ENCODE measurements around the gene KAT2A.

Gene KAT2A

GRCh38 chr17:42120161-42120769, 902 bp downstream of the KAT2A start:
- Histone ChIP-seq H3K36me3 (peaks cover 21% of the 10 kb centered on the region), H3K27ac (no peak overlapping the region), H3K9me3 (no peaks in the 10 kb centered on the region), H3K4me3 (ENCODE audit: low read depth in 1 of 2, low read length in 1 of 2) (no peak overlapping the region), H3K4me1 (ENCODE audit: control insufficient read depth in 1 of 2, insufficient read depth in 1 of 2, low read depth in 1 of 2, low read length in 1 of 2) (peaks cover 6 to 13% of the 10 kb centered on the region in 2 experiments), H3K27me3 (no peaks in the 10 kb centered on the region)
- no peak for TF ChIP-seq CTCF (IDR thresholded peaks at IDR 0.05)

GRCh38 chr17:42119301-42119700, 1.9 kb downstream of the KAT2A start:
- Histone ChIP-seq H3K36me3 (peaks cover 11% of the 10 kb centered on the region), H3K4me3 (ENCODE audit: low read depth in 1 of 2, low read length in 1 of 2) (no peak overlapping the region), H3K9me3 (no peaks in the 10 kb centered on the region), H3K27ac (no peak overlapping the region), H3K27me3 (no peaks in the 10 kb centered on the region), H3K4me1 (ENCODE audit: control insufficient read depth in 1 of 2, insufficient read depth in 1 of 2, low read depth in 1 of 2, low read length in 1 of 2) (peaks cover 6 to 13% of the 10 kb centered on the region in 2 experiments)
- TF ChIP-seq CTCF (IDR thresholded peaks at IDR 0.05): no peak

- H3K27ac ChIP-seq: no peak overlapping the region
- peaks cover 10% of the 10 kb centered on the region for H3K36me3 ChIP-seq
- no peaks in the 10 kb centered on the region for H3K27me3 ChIP-seq
- TF ChIP-seq CTCF (IDR thresholded peaks at IDR 0.05): no peak
- no peaks in the 10 kb centered on the region for H3K9me3 ChIP-seq
- H3K4me1 ChIP-seq (ENCODE audit: control insufficient read depth in 1 of 2, insufficient read depth in 1 of 2, low read depth in 1 of 2, low read length in 1 of 2): peaks cover 6 to 13% of the 10 kb centered on the region in 2 experiments
- H3K4me3 ChIP-seq (ENCODE audit: low read depth in 1 of 2, low read length in 1 of 2): no peak overlapping the region
These were observed 2.6 kb downstream of the KAT2A start for GRCh38 chr17:42118545-42118944.

GRCh38 chr17:42118126-42118510, 3.0 kb downstream of the KAT2A start:
- H3K36me3 ChIP-seq: peaks cover 10% of the 10 kb centered on the region
- no peak for TF ChIP-seq CTCF (IDR thresholded peaks at IDR 0.05)
- H3K4me1 ChIP-seq (ENCODE audit: control insufficient read depth in 1 of 2, insufficient read depth in 1 of 2, low read depth in 1 of 2, low read length in 1 of 2): peaks cover 7 to 14% of the 10 kb centered on the region in 2 experiments
- no peak overlapping the region for H3K27ac ChIP-seq
- no peaks in the 10 kb centered on the region for H3K27me3 ChIP-seq
- no peaks in the 10 kb centered on the region for H3K9me3 ChIP-seq
- no peak overlapping the region for H3K4me3 ChIP-seq (ENCODE audit: low read depth in 1 of 2, low read length in 1 of 2)

- Histone ChIP-seq H3K4me3 (ENCODE audit: low read depth in 1 of 2, low read length in 1 of 2) (no peak overlapping the region), H3K4me1 (ENCODE audit: control insufficient read depth in 1 of 2, insufficient read depth in 1 of 2, low read depth in 1 of 2, low read length in 1 of 2) (peaks cover 12 to 20% of the 10 kb centered on the region in 2 experiments), H3K36me3 (peaks cover 5% of the 10 kb centered on the region)
These were observed 3.6 kb downstream of the KAT2A start for GRCh38 chr17:42117397-42118125.

More at GRCh38 chr17:42117397-42118125, 3.6 kb downstream of the KAT2A start:
- no peaks in the 10 kb centered on the region for H3K9me3 ChIP-seq
- H3K27me3 ChIP-seq: no peaks in the 10 kb centered on the region
- H3K27ac ChIP-seq: no peak overlapping the region
- no peak for TF ChIP-seq CTCF (IDR thresholded peaks at IDR 0.05)

All from neutrophil (primary cell).